HG02970 (cell line): ENCODE measurements around the gene RAD51B.

ENCODE experiments used
- ATAC-seq: cut with Tn5 transposase; IDR thresholded peaks from one replicate; pipeline ENCODE4 v1.9.1; 2021; ENCODE audit warnings: mild to moderate bottlenecking, moderate library complexity, moderate number of reproducible peaks; ENCODE audit not compliant: unreplicated experiment, low FRiP score

Gene RAD51B

DNA sequence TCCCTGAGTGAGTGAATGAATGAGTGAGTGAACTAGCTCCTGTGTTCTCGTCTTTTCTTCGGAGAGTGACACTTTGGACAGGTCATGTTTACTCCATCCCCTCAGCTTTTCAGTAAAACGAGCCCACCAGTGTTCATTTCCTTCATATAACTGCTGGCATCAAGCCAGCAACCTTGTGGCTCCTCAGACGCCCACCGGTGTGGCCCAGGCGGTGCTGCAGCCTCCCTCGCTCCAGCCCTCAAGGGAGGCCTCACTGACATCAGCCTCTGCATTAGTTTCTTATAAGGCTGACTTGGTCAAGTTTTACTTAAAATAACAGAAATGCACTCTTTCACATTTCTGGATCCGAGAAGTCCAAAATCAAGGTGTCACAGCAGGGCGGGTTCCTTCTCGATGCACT is 785.2 kb downstream of the RAD51B start:
- no peak for ATAC-seq

DNA sequence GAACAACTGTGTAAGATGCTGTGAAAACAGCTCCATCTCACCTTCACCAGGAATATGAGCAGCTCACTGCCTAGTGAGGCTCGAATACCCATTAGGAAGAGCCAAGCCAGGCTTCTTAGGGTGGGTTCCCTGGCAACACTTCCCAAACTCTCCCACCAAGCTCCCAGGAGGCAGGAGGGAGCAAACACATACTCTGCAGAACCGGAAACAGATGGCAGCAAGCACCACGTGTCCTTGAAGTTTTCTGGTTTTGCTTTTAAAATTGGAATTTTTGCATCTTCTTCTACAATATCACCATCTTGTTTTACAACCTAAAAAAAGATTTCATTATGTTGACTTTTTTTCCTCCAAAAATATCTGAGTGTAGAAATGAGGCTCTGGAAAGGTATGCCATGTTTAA is 786.6 kb downstream of the RAD51B start:
- no peak for ATAC-seq

DNA sequence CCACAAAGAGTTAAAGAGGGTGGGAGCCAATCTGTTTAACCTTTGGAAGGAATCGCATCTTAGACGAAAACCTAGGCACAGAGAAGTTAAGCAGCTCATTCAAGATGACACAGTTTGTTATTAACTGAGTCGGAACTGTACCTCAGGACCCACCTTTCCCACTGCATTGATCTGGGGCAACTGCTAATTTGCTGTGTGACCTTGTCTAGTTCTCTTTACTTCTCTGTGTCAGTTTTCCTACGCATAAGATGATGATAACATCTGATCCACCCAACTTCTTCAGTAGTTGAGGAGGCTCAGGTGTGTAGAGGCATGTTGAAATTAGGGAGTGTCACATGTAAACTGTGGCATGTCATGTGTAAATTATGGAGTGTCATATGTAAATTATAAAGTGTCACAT is 787.1 kb downstream of the RAD51B start:
- no peak for ATAC-seq

DNA sequence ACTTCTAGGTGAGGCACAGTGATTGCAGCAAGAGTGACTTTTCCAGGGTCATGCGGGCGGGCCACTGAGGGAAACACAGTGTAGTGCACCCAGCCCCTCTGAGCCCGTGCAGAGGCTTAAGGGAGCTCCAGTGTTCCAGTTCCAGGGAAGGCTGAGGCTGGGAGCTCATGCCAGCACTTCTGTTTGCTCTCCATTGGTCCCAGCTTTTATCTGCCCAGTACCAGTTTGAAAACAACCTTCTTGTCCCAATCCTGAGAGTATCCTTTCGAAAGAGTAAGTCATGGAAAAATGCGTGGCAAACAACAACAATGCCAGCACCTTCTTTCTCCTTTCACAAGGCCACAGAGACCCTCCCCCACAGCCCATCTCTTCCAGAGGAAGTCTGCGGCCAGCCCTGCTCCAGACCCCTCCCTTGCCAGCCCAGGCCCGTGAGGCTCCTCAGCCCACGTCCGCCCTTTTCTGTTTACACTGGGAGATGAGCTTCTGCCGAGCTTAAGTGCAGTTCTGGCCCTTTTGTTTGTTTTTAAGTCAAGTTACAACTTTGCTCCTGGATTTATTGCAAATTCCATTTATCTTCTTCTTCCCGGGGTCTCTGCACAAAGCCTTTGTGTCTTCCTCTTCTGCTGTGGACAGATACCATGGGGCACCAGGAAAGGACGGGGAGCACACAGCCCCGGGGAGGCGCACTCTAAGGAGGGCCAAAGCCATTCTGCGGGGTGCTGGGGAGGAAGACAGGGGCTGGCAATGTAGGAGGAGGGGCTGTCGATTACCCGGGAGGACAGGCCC is 787.7 kb downstream of the RAD51B start:
- ATAC-seq, result no peak

DNA sequence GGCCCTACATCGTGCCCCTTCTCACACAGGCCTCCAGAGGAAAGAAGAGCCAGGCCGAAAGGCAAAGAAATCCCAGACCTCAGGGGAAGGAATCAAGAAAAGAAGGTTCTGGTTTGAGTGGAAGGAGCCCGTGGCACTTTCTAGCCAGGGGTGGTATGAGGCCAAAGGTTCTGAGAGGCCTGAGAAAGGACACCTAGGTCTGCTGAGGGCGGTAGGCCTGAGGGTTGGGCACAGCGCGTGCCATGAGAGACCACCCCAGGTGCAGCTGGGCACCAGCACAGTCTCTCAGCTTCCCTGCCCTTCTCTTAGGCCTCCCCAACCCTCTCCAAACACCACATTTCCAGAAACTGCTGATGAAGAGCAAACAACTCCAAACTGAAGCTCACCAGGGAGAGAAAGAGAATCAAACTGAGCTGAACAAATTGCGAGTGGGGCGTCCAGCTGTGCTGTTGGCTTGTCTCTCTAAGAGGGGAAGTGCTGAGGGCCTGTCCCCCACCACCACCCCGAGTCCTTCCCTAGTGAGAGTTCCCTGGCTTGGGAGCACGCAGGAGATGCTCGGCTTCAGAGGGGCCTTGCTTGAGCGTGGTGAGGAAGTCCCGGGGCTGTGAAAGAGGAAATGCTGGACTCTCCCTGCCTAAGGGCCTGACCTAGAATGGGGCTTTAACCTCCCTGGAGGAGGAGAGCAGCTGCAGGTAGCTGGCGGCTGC is 788.4 kb downstream of the RAD51B start:
- no peak for ATAC-seq

DNA sequence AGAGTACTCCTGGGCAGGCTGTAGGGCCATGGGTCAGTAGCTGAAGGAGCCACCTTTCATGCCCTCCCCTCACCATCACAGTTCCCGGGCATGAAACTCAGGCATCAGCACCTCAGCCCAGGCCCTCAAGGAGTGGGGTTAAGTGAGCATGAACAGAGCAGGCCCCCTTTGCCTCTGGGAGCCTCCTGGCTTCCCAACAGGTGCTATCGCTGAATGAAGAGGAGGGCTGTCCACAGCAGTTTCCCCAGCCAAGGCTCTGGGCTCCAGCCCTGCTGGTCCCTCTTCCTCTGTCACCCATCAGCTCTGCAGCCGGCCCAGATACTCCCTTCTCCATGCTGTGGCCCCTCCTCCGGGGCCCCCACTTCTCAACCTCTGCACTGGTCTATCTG is 789.0 kb downstream of the RAD51B start:
- no peak for ATAC-seq

DNA sequence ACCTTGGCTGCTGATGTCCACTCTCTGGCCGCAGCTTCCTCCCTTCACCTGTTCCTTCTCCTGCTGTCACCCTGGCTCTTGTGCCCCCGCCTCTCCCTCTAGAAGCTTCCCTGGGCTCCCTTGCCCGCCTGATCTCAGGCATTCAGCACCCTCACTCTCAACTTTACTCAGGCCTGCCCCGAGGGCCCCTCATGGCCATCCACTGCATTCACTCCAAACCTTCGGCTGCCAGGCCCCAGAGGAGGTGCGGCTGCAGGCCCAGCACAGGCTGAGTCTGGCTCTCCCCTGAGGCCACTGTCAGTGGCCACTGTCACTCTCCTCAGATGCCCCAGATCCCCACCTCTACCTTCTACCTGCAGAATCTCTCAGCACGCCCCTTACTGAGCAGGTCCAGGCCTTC is 789.4 kb downstream of the RAD51B start:
- ATAC-seq, result no peak

DNA sequence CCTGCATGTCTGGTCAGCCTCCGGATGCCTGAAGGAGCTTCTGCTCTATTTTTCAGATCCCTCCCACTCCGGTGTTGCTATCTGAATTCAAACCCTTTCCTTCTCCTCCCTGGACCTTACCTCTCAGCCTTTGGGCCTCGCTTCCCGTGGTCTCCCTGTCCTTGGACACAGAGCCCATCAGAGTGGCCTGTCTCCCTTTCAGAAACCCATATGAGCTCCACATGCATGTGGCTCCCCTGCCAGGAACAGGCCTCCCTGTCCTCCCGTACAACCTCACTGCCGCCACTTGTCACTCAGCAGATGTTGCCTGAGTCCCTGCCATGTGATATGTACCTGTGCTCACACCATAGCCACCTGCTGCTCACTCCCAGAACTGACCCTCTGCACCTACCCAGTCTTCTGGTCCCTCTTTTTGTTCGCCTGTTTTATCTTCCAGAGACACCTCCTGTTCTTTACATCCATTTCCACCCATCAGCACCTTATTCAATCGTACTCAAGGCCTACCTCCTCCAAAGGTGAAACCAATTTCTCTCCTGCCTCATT is 790.7 kb downstream of the RAD51B start:
- ATAC-seq, result no peak

DNA sequence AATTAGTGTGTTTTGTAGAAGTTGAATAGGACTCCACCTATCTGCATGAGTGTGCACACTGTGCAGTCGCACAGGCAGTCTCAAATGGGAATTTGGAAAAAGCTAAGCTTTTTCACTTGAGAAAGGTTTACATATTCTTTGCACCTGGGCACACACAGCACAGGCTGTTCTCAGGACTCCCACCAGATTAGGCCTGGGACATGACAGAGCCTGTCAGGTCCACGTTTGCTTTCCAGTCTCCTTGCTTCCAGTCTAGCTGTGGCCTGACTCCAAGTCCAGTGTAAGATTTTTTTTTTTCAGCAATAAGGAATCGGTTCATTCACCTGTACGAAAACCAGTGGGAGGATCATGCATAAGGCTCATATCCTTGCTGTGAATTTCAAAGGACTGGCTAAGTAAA is 792.0 kb downstream of the RAD51B start:
- ATAC-seq, result no peak

DNA sequence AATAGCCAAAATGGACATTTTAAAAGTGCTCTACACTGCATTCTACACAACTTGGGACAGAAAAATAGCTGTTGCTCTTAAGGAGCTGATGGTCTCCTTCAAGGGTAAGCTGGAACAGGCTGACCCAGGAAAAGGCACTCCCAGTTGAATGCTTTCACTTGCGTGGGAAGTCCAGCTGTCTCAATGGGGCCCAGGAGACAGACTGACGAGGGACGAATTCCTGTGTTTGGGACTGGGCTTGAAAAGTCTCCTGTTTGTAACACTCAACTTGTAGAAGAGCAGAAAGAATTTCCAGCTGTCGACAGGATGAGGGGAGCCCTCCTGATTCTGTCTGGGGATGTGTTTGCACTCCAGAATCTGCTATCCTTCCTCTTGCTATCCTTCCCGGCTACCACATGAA is 792.5 kb downstream of the RAD51B start:
- ATAC-seq, result no peak

DNA sequence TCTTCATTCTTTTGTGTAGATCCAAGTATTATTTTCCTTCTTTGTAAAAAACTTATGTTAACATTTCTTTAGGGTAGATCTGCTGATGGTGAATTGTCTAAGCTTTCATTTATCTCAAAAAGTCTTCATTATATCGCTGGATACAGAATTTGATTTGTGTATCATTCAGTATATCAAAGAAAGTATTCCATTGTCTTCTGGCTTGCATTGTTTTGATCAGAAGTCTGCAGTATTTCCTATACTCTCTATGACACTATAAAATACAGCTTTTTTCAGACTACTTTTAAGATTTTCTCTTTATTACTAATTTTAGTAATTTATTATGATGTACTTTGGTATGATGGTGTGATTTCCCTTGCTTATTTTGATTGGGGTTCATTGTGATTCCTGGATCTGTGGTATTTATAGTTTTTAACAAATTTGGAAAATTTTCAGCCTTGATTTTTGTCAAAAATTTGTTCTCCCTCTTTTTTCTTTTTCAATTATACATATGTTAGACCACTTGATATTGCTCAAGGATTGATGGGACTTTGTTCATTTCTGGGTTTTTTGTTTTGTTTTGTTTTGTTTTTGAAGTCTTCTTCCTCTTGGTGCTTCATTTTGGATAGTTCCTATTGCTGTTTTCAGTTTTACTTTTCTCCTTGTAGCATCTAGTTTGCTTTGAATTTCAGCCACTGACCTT is 796.8 kb downstream of the RAD51B start:
- no peak for ATAC-seq

DNA sequence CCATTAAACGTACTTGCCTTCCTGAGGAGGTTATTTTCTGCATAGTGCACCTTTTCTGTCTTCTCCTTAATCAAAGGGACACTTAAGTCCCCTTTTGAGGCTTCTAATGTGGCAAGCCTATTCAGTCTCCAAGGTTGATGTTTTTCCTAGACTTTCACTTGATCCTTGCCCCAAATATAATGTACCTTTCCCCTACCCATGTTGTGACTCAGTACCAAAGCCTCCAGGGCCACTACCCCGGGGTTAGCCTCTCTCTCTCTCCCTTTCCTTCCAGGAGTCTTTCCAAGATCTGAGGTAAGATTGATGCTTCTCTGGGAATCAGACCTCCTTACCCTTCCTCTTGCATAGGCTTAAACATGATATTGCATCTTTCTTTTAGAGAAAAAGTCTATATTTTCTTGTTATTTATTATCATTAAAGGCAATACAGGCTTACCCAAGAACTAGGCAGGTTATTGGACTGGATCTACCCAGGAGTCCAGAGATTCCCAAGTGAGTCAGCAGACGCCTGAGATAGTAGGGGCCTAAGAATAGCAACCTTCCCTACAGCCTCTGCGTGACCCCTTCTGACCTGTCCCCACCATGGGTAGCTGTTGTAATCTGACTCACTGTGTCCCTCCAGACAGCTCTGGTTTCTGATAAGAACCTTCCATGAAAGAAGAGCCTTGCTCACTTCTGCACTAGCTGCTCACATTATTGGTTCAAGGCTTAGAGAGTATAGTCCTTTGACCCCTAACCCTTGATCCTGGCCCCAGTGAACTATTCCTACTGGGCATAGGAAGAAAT is 800.4 kb downstream of the RAD51B start:
- ATAC-seq, result no peak

DNA sequence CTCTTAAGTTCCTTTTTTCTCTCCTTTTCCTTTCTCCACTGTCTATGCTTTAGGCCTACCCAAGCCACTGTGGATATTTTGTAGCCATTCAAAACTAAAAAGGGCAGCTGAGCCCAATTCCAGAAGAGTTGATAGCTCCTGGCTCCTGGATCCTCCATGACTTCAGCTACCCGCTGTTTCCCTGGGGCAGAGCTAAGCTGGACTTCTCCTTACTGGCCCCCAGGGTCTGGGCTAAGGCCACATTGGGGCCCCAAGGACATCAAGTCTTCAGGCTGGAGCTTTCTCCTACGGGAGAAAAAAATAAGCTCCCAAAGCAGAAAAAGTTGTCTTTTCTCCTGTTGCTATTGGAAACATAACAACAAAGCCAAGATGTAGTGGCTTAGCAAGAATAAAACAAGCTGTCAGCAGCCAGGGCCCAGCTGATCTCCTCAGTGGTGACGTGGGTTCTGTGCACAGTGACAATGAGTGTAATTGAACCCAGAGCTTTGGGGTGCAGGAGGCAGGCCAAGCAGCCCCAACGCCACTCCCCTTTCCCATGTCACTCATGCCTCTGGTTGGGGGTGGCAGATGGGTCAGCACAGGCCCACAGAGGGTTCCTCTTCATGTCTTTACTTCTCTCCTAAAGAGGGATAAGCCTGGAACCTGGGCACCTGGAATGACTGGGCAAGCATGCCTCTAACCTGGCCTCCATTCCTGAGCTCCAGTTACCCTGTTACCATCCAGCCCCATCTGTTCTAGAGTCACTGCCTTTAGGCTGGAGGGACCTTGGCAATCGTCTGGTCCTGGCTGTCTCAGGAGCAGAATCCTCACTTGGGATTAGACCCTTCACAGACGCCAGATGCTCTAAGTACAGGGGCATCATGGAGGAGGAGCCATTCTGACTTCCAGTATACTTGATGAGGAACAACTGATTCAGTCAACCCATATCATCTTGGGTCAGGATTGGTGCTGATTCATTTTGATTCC is 802.1 kb downstream of the RAD51B start:
- no peak for ATAC-seq

DNA sequence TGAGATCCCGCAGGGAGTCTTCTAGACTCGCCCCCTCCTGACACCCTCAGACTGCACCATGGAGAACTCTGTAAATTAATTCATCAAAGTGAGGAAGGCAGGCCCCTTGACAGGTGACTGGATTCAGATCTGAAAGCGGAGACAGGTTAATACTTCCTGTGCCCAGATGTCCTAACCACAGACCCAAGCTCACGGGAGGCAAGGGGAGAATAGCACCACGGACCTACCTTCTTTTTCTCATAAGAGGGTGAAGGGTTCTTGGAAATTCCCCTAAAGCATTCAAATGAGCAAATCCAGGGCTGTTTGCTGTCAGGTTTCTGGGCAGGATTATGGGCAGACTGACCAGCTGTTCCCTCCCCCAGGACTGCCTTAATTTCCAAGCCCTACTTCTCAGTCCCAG is 803.3 kb downstream of the RAD51B start:
- no peak for ATAC-seq

DNA sequence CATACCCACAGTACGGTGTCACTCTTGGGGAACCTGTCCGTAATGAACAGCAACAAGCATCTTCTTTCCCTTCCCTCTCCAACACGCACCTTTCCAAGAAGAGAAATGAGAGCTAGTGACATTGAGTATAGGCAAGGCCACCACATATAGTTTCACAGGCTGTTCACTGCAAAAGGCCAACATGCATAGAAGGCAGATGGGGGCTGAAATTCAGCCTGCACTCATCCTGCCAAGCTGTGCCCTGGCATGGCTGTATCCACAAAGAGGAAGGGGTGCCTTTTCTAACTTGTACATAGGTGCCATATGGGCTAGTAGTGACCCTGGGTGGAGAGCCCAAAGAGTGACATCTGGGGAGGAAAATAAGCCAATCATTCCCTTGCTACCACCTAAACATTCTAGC is 803.7 kb downstream of the RAD51B start:
- ATAC-seq, result no peak

DNA sequence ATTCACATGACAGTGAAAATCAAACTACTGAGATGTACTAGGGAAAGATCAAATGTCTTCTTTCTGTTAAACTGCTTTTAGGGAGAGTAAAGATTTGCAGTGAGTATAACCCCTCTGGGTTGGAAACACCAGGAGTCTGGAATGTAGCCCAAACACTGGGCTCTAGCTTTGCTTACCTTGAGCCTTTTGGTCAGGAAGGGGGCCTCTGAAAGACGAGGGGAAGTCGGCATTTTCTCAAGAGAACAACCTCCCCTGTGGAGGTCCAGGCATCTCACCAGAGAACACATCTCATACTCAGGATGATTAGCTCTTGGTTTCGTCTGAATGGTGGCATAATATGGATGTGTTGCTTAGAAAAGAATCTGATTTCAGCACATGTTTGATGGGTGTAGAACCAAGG is 804.2 kb downstream of the RAD51B start:
- ATAC-seq, result no peak

DNA sequence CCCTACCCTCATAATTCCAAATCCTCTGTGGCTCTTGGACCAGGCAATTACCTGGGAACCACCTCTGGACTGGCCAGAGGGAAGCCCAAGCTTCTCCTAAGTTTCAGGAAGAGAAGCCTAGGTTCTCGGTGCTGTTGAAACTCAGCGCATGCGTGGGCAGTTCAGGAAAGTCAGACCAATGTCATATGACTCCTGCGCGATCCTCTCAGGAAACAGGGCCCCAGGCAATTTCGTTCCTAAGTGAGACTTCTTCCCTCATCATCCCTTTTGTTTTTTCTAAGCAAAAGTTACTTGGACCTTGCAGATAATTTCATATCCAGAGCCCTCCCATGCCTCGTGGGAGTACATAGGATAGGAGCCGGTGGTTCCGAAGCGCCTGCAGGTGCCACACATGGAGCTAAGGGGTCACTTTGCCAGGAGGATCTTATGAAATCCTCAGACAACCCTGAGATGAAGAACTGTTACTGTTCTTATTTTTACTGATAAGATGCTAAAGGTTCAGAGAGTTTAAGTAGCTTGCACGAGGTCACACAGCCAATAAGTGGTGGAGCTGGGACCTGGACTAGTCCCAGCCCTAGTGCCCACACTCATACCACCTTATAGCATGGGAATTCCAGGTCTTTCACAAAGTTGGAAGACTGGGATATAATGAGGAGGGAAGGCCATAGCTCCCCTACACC is 805.1 kb downstream of the RAD51B start:
- ATAC-seq, result no peak

DNA sequence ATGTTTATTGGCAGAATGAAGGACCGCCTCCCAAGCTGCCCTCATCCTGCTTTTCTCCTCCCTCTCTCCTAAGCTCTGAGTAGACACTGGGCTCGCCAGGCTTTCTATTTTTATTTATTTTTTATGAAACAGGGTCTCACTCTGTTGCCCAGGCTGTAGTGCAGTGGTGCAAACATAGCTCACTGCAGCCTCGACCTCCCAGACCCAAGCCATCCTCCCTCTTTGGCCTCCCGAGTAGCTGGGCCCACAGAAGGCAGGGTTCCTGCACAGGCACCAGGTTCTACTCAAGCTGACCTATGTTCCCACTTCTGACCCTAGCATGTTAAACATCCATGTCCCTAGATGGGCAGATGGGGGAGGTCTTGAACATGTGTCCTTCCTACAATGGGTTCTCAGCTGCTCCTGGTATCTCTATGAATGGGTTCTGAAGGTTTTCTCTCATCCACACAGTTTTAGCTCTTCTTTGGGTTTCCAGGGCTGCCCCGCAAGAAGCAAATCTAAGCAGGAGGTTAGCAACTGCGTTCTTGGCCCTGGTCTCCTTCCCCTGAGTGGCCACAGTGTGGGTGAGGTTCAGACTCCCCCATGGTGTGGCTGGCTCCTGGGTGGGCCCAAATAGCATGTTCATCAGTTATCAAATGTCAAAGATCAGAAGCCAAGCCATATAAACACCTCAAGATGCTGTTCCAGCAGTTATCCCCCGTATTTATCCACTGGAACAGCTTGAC is 805.9 kb downstream of the RAD51B start:
- no peak for ATAC-seq
